ENCODE measurements around the gene MCFD2. TPM values are rescaled to one million over a fixed set of nuclear protein-coding genes. Genes with fewer than 3 reads are reported as not detected.

MCFD2 gene
- polyA plus RNA-seq, 1 donor: 102 TPM

Other genes starting within 250 kb of the MCFD2 start
- gene SOCS5, start 216.5 kb downstream of the MCFD2 start, polyA plus RNA-seq (ENCODE audit: insufficient read length): 31.2 TPM
- 10.6 TPM for gene TTC7A, start 25.4 kb upstream of the MCFD2 start, polyA plus RNA-seq (ENCODE audit: insufficient read length)
- gene STPG4, start 239.5 kb upstream of the MCFD2 start, polyA plus RNA-seq (ENCODE audit: insufficient read length): 0.12 TPM